Lower lobe of right lung (tissue), 2 donors: ENCODE results near the gene TTLL11. TPM values are rescaled to one million over a fixed set of nuclear protein-coding genes. Genes with fewer than 3 reads are reported as not detected.

ENCODE experiments used
- ATAC-seq, 2 donors: fragments of 200-7000 bp; cut with Tn5 transposase; one replicate each; pipeline ENCODE4 v1.9.1; 2020 to 2022; ENCODE audit warnings: mild to moderate bottlenecking in 2 of 2, moderate library complexity in 2 of 2
- DNase-seq: peaks from one replicate; pipeline ENCODE4 v3.0.0-alpha.2; 2020
- H3K27ac ChIP-seq: fragments of 200-600 bp; one replicate; pipeline ENCODE4 v1.8.0; 2022
- H3K27me3 ChIP-seq: fragments of 200-600 bp; one replicate; pipeline ENCODE4 v1.8.0; 2022; ENCODE audit warnings: low read depth
- H3K36me3 ChIP-seq: fragments of 200-600 bp; one replicate; pipeline ENCODE4 v1.8.0; 2022; ENCODE audit warnings: mild to moderate bottlenecking
- H3K4me1 ChIP-seq: fragments of 200-600 bp; one replicate; pipeline ENCODE4 v1.8.0; 2022
- H3K4me3 ChIP-seq: fragments of 200-600 bp; one replicate; pipeline ENCODE4 v1.8.0; 2022; ENCODE audit warnings: mild to moderate bottlenecking
- H3K9me3 ChIP-seq: fragments of 200-600 bp; one replicate; pipeline ENCODE4 v1.8.0; 2022
- CTCF ChIP-seq: fragments of 200-600 bp; IDR thresholded peaks from one replicate; pipeline ENCODE4 v1.8.0; 2022; ENCODE audit warnings: antibody characterized with exemption, mild to moderate bottlenecking
- intact Hi-C: fragments of 100-400 bp; cut with DNase I; formaldehyde crosslinking; loops from one replicate; pipeline ENCODE4 v1.11.0; 2022
- total RNA-seq: library from RNA; stranded (reverse); fragmentation: NEBNext Ultra II Directional; extraction: Animal tissue kit (Norgen Biotek cat#: 25700); gene quantifications from one replicate; pipeline ENCODE4 v1.2.1, GENCODE V29; 2021
- donor health status: DM: no; HTN: yes; CAD: no; lungs with severe emphysema.

Gene TTLL11
- total RNA-seq, 1 donor from 2014 or later: 11.7 TPM

- no peak overlapping the region for H3K4me3 ChIP-seq
- no peaks in the 10 kb centered on the region for H3K4me1 ChIP-seq
- H3K9me3 ChIP-seq: no peaks in the 10 kb centered on the region
- intact Hi-C loops: no loop called here
- no peak for DNase-seq
- no peak overlapping the region for H3K27ac ChIP-seq
- no peaks in the 10 kb centered on the region for H3K36me3 ChIP-seq
- no peaks in the 10 kb centered on the region for H3K27me3 ChIP-seq
- no peak for ATAC-seq
- TF ChIP-seq CTCF: no peak
Measured at GRCh38 chr9:121885345-121885901, 207.7 kb downstream of the TTLL11 start.

GRCh38 chr9:121884057-121884541 lies 209.0 kb downstream of the TTLL11 start:
- H3K27ac ChIP-seq: no peak overlapping the region
- no peak overlapping the region for H3K4me3 ChIP-seq
- H3K36me3 ChIP-seq: no peaks in the 10 kb centered on the region
- no peaks in the 10 kb centered on the region for H3K9me3 ChIP-seq
- TF ChIP-seq CTCF: no peak
- H3K27me3 ChIP-seq: no peaks in the 10 kb centered on the region
- DNase-seq (no peak), ATAC-seq (no peak)
- H3K4me1 ChIP-seq: no peaks in the 10 kb centered on the region
- intact Hi-C loops: no loop called here

- intact Hi-C loops: no loop called here
- Histone ChIP-seq H3K4me3 (no peak overlapping the region), H3K36me3 (no peaks in the 10 kb centered on the region), H3K4me1 (no peaks in the 10 kb centered on the region), H3K27ac (no peak overlapping the region), H3K9me3 (no peaks in the 10 kb centered on the region), H3K27me3 (no peaks in the 10 kb centered on the region)
- no peak for DNase-seq
- no peak for ATAC-seq
- no peak for TF ChIP-seq CTCF
Measured at GRCh38 chr9:121883281-121884056, 209.6 kb downstream of the TTLL11 start.

GRCh38 chr9:121881920-121882500 lies 211.1 kb downstream of the TTLL11 start:
- H3K4me1 ChIP-seq: no peaks in the 10 kb centered on the region
- H3K4me3 ChIP-seq: no peak overlapping the region
- intact Hi-C loops: no loop called here
- ATAC-seq: peak; percentile 58 to 72
- DNase-seq: no peak
- no peaks in the 10 kb centered on the region for H3K9me3 ChIP-seq
- no peak for TF ChIP-seq CTCF
- no peak overlapping the region for H3K27ac ChIP-seq
- no peaks in the 10 kb centered on the region for H3K36me3 ChIP-seq
- H3K27me3 ChIP-seq: no peaks in the 10 kb centered on the region

GRCh38 chr9:121880343-121880898 lies 212.7 kb downstream of the TTLL11 start:
- DNase-seq: no peak
- no peaks in the 10 kb centered on the region for H3K4me1 ChIP-seq
- H3K36me3 ChIP-seq: no peaks in the 10 kb centered on the region
- H3K4me3 ChIP-seq: no peak overlapping the region
- no peaks in the 10 kb centered on the region for H3K27me3 ChIP-seq
- no peak for TF ChIP-seq CTCF
- no peaks in the 10 kb centered on the region for H3K9me3 ChIP-seq
- no peak for ATAC-seq
- intact Hi-C loops: no loop called here
- no peak overlapping the region for H3K27ac ChIP-seq
